ENCODE measurements around the gene NIP7. TPM values are rescaled to one million over a fixed set of nuclear protein-coding genes. Genes with fewer than 3 reads are reported as not detected.

Gene NIP7
- polyA plus RNA-seq, 2 donors = 16.4 to 22.3 TPM

- peaks cover 13 to 16% of the 10 kb centered on the region in 2 donors for H3K4me1 ChIP-seq (ENCODE audit: control insufficient read depth in 2 of 2, insufficient read depth in 2 of 2, low read length in 1 of 2)
- H3K9me3 ChIP-seq (ENCODE audit: control insufficient read depth in 2 of 2, insufficient read depth in 1 of 2, low read depth in 1 of 2, low read length in 1 of 2) = no peaks in the 10 kb centered on the region
- H3K4me3 ChIP-seq (ENCODE audit: low read depth in 1 of 2, low read length in 2 of 2) = no peak overlapping the region
- peaks cover 19 to 47% of the 10 kb centered on the region in 2 donors for H3K36me3 ChIP-seq (ENCODE audit: control insufficient read depth in 2 of 2, insufficient read depth in 2 of 2, low read length in 1 of 2)
- H3K27me3 ChIP-seq (ENCODE audit: control insufficient read depth in 1 of 2, insufficient read depth in 2 of 2, low read length in 2 of 2) = no peaks in the 10 kb centered on the region
- H3K27ac ChIP-seq (ENCODE audit: low read depth in 2 of 2, low read length in 1 of 2) = peak overlapping the region in 1 of 2 donors; percentile 56
- WGBS, 2 donors = 70 to 78% methylated on average over 10 of the region's 10 CpGs
These were observed 14.9 kb upstream of the NIP7 start for GRCh38 chr16:69324585-69325253.

- Histone ChIP-seq H3K4me1 (ENCODE audit: control insufficient read depth in 2 of 2, insufficient read depth in 2 of 2, low read length in 1 of 2) (peaks cover 13 to 17% of the 10 kb centered on the region in 2 donors), H3K27ac (ENCODE audit: low read depth in 2 of 2, low read length in 1 of 2) (peak overlapping the region; percentile 52 to 58), H3K27me3 (ENCODE audit: control insufficient read depth in 1 of 2, insufficient read depth in 2 of 2, low read length in 2 of 2) (no peaks in the 10 kb centered on the region), H3K36me3 (ENCODE audit: control insufficient read depth in 2 of 2, insufficient read depth in 2 of 2, low read length in 1 of 2) (peaks cover 9 to 37% of the 10 kb centered on the region in 2 donors), H3K4me3 (ENCODE audit: low read depth in 1 of 2, low read length in 2 of 2) (no peak overlapping the region), H3K9me3 (ENCODE audit: control insufficient read depth in 2 of 2, insufficient read depth in 1 of 2, low read depth in 1 of 2, low read length in 1 of 2) (no peaks in the 10 kb centered on the region)
- 84 to 88% methylated on average over 6 of the region's 6 CpGs for WGBS, 2 donors
These were observed 13.8 kb upstream of the NIP7 start for GRCh38 chr16:69325784-69326171.

GRCh38 chr16:69326172-69326873, 13.2 kb upstream of the NIP7 start:
- peak overlapping the region; percentile 52 to 58 for H3K27ac ChIP-seq (ENCODE audit: low read depth in 2 of 2, low read length in 1 of 2)
- no peaks in the 10 kb centered on the region for H3K9me3 ChIP-seq (ENCODE audit: control insufficient read depth in 2 of 2, insufficient read depth in 1 of 2, low read depth in 1 of 2, low read length in 1 of 2)
- 44 to 49% methylated on average over 7 of the region's 7 CpGs for WGBS, 2 donors
- H3K4me1 ChIP-seq (ENCODE audit: control insufficient read depth in 2 of 2, insufficient read depth in 2 of 2, low read length in 1 of 2) = peaks cover 13 to 17% of the 10 kb centered on the region in 2 donors
- H3K36me3 ChIP-seq (ENCODE audit: control insufficient read depth in 2 of 2, insufficient read depth in 2 of 2, low read length in 1 of 2) = peaks cover 3 to 33% of the 10 kb centered on the region in 2 donors
- no peaks in the 10 kb centered on the region for H3K27me3 ChIP-seq (ENCODE audit: control insufficient read depth in 1 of 2, insufficient read depth in 2 of 2, low read length in 2 of 2)
- H3K4me3 ChIP-seq (ENCODE audit: low read depth in 1 of 2, low read length in 2 of 2) = no peak overlapping the region

GRCh38 chr16:69327585-69328310, 11.8 kb upstream of the NIP7 start:
- H3K4me1 ChIP-seq (ENCODE audit: control insufficient read depth in 2 of 2, insufficient read depth in 2 of 2, low read length in 1 of 2) = peaks cover 13 to 17% of the 10 kb centered on the region in 2 donors
- no peaks in the 10 kb centered on the region for H3K27me3 ChIP-seq (ENCODE audit: control insufficient read depth in 1 of 2, insufficient read depth in 2 of 2, low read length in 2 of 2)
- peaks cover 3 to 26% of the 10 kb centered on the region in 2 donors for H3K36me3 ChIP-seq (ENCODE audit: control insufficient read depth in 2 of 2, insufficient read depth in 2 of 2, low read length in 1 of 2)
- 79 to 80% methylated on average over 14 of the region's 14 CpGs for WGBS, 2 donors
- H3K9me3 ChIP-seq (ENCODE audit: control insufficient read depth in 2 of 2, insufficient read depth in 1 of 2, low read depth in 1 of 2, low read length in 1 of 2) = no peaks in the 10 kb centered on the region
- no peak overlapping the region for H3K4me3 ChIP-seq (ENCODE audit: low read depth in 1 of 2, low read length in 2 of 2)
- H3K27ac ChIP-seq (ENCODE audit: low read depth in 2 of 2, low read length in 1 of 2) = peak overlapping the region; percentile 3 to 95

GRCh38 chr16:69328854-69329316, 10.7 kb upstream of the NIP7 start:
- Histone ChIP-seq H3K4me3 (ENCODE audit: low read depth in 1 of 2, low read length in 2 of 2) (peak overlapping the region in 1 of 2 donors; percentile 80), H3K36me3 (ENCODE audit: control insufficient read depth in 2 of 2, insufficient read depth in 2 of 2, low read length in 1 of 2) (peaks cover 3 to 24% of the 10 kb centered on the region in 2 donors), H3K27ac (ENCODE audit: low read depth in 2 of 2, low read length in 1 of 2) (peak overlapping the region in 1 of 2 donors; percentile 95), H3K9me3 (ENCODE audit: control insufficient read depth in 2 of 2, insufficient read depth in 1 of 2, low read depth in 1 of 2, low read length in 1 of 2) (no peaks in the 10 kb centered on the region), H3K27me3 (ENCODE audit: control insufficient read depth in 1 of 2, insufficient read depth in 2 of 2, low read length in 2 of 2) (no peaks in the 10 kb centered on the region), H3K4me1 (ENCODE audit: control insufficient read depth in 2 of 2, insufficient read depth in 2 of 2, low read length in 1 of 2) (peaks cover 13 to 17% of the 10 kb centered on the region in 2 donors)
- WGBS, 2 donors = 35 to 40% methylated on average over 10 of the region's 10 CpGs

GRCh38 chr16:69329369-69330285, 9.9 kb upstream of the NIP7 start:
- no peaks in the 10 kb centered on the region for H3K27me3 ChIP-seq (ENCODE audit: control insufficient read depth in 1 of 2, insufficient read depth in 2 of 2, low read length in 2 of 2)
- H3K4me1 ChIP-seq (ENCODE audit: control insufficient read depth in 2 of 2, insufficient read depth in 2 of 2, low read length in 1 of 2) = peaks cover 11 to 17% of the 10 kb centered on the region in 2 donors
- 4% methylated on average over 70 to 77 of the region's 77 CpGs for WGBS, 2 donors
- peak overlapping the region; percentile 95 to 97 for H3K27ac ChIP-seq (ENCODE audit: low read depth in 2 of 2, low read length in 1 of 2)
- H3K9me3 ChIP-seq (ENCODE audit: control insufficient read depth in 2 of 2, insufficient read depth in 1 of 2, low read depth in 1 of 2, low read length in 1 of 2) = no peaks in the 10 kb centered on the region
- H3K36me3 ChIP-seq (ENCODE audit: control insufficient read depth in 2 of 2, insufficient read depth in 2 of 2, low read length in 1 of 2) = peaks cover 0 to 26% of the 10 kb centered on the region in 2 donors
- H3K4me3 ChIP-seq (ENCODE audit: low read depth in 1 of 2, low read length in 2 of 2) = peak overlapping the region; percentile 80 to 96

- H3K4me1 ChIP-seq (ENCODE audit: control insufficient read depth in 2 of 2, insufficient read depth in 2 of 2, low read length in 1 of 2) = peaks cover 10 to 17% of the 10 kb centered on the region in 2 donors
- H3K9me3 ChIP-seq (ENCODE audit: control insufficient read depth in 2 of 2, insufficient read depth in 1 of 2, low read depth in 1 of 2, low read length in 1 of 2) = no peaks in the 10 kb centered on the region
- H3K4me3 ChIP-seq (ENCODE audit: low read depth in 1 of 2, low read length in 2 of 2) = peak within 1 kb of the TSS; percentile 80 to 96
- peak within 1 kb of the TSS; percentile 95 to 97 for H3K27ac ChIP-seq (ENCODE audit: low read depth in 2 of 2, low read length in 1 of 2)
- peaks cover 0 to 32% of the 10 kb centered on the region in 2 donors for H3K36me3 ChIP-seq (ENCODE audit: control insufficient read depth in 2 of 2, insufficient read depth in 2 of 2, low read length in 1 of 2)
- WGBS, 2 donors = 0 to 1% methylated on average over 79 to 93 of the region's 93 CpGs
- no peaks in the 10 kb centered on the region for H3K27me3 ChIP-seq (ENCODE audit: control insufficient read depth in 1 of 2, insufficient read depth in 2 of 2, low read length in 2 of 2)
These were observed 9.1 kb upstream of the NIP7 start, which contains the start of gene PDF for GRCh38 chr16:69330286-69331109. Gene PDF (minus strand): TSS chr16:69330588. CDS start chr16:69330570, 18 bp downstream.

GRCh38 chr16:69334696-69335095, 4.9 kb upstream of the NIP7 start:
- H3K27ac ChIP-seq (ENCODE audit: low read depth in 2 of 2, low read length in 1 of 2) = no peak overlapping the region
- no peaks in the 10 kb centered on the region for H3K27me3 ChIP-seq (ENCODE audit: control insufficient read depth in 1 of 2, insufficient read depth in 2 of 2, low read length in 2 of 2)
- 95% methylated on average over 9 of the region's 9 CpGs for WGBS, 2 donors
- H3K4me1 ChIP-seq (ENCODE audit: control insufficient read depth in 2 of 2, insufficient read depth in 2 of 2, low read length in 1 of 2) = peaks cover 4 to 8% of the 10 kb centered on the region in 2 donors
- no peak overlapping the region for H3K4me3 ChIP-seq (ENCODE audit: low read depth in 1 of 2, low read length in 2 of 2)
- no peaks in the 10 kb centered on the region for H3K9me3 ChIP-seq (ENCODE audit: control insufficient read depth in 2 of 2, insufficient read depth in 1 of 2, low read depth in 1 of 2, low read length in 1 of 2)
- peaks cover 0 to 27% of the 10 kb centered on the region in 2 donors for H3K36me3 ChIP-seq (ENCODE audit: control insufficient read depth in 2 of 2, insufficient read depth in 2 of 2, low read length in 1 of 2)

All from esophagus (tissue), 2 donors.